HG02588 (cell line): ENCODE measurements around the gene CADM1.

Source experiments
- ATAC-seq: cut with Tn5 transposase; IDR thresholded peaks from one replicate; pipeline ENCODE4 v1.9.1; 2021; ENCODE audit warnings: mild to moderate bottlenecking, moderate library complexity; ENCODE audit not compliant: unreplicated experiment

Gene CADM1

GRCh38 chr11:115452241-115452640, 52.0 kb downstream of the CADM1 start:
- no peak for ATAC-seq

- ATAC-seq = no peak
Measured at GRCh38 chr11:115450519-115450918, 53.7 kb downstream of the CADM1 start.

GRCh38 chr11:115447273-115447864, 56.8 kb downstream of the CADM1 start:
- ATAC-seq = no peak

- ATAC-seq = no peak
Measured at GRCh38 chr11:115446214-115446613, 58.0 kb downstream of the CADM1 start.

- ATAC-seq = no peak
Measured at GRCh38 chr11:115444542-115444941, 59.7 kb downstream of the CADM1 start.

- ATAC-seq = no peak
Measured at GRCh38 chr11:115439969-115440540, 64.2 kb downstream of the CADM1 start.

GRCh38 chr11:115439385-115439784, 64.8 kb downstream of the CADM1 start:
- no peak for ATAC-seq

GRCh38 chr11:115437902-115438575, 66.2 kb downstream of the CADM1 start:
- ATAC-seq = no peak

- no peak for ATAC-seq
Measured at GRCh38 chr11:115430345-115430744, 73.9 kb downstream of the CADM1 start.

GRCh38 chr11:115428306-115428705, 75.9 kb downstream of the CADM1 start:
- no peak for ATAC-seq

- ATAC-seq = no peak
Measured at GRCh38 chr11:115425816-115426215, 78.4 kb downstream of the CADM1 start.

GRCh38 chr11:115425250-115425649, 79.0 kb downstream of the CADM1 start:
- no peak for ATAC-seq

GRCh38 chr11:115423728-115424459, 80.3 kb downstream of the CADM1 start:
- no peak for ATAC-seq

- no peak for ATAC-seq
Measured at GRCh38 chr11:115421992-115422689, 82.1 kb downstream of the CADM1 start.

- no peak for ATAC-seq
Measured at GRCh38 chr11:115421352-115421991, 82.7 kb downstream of the CADM1 start.

- ATAC-seq = no peak
Measured at GRCh38 chr11:115420505-115420904, 83.7 kb downstream of the CADM1 start.

GRCh38 chr11:115418626-115419025, 85.6 kb downstream of the CADM1 start:
- ATAC-seq = no peak

GRCh38 chr11:115418081-115418480, 86.1 kb downstream of the CADM1 start:
- no peak for ATAC-seq

GRCh38 chr11:115411120-115411519, 93.1 kb downstream of the CADM1 start:
- no peak for ATAC-seq

GRCh38 chr11:115409691-115410220, 94.5 kb downstream of the CADM1 start:
- ATAC-seq = no peak
